Lung (tissue), 12 donors: ENCODE measurements around the gene STAB2. TPM values are rescaled to one million over a fixed set of nuclear protein-coding genes. Genes with fewer than 3 reads are reported as not detected.

Experiments
- ATAC-seq: fragments of 200-7000 bp; cut with Tn5 transposase; one replicate; pipeline ENCODE4 v1.9.1; 2020; ENCODE audit warnings: moderate number of reproducible peaks; ENCODE audit not compliant: insufficient read depth, low FRiP score
- DNase-seq, 3 donors: peaks; one replicate each; pipeline ENCODE4 v3.0.0-alpha.2; 2013 to 2017
- H3K27ac ChIP-seq, 2 donors: one replicate each; pipeline ENCODE4 v1.5.1; 2013; ENCODE audit warnings: mild to moderate bottlenecking in 2 of 2, moderate library complexity in 2 of 2, control low read depth in 1 of 2, inconsistent platforms in 1 of 2, low read depth in 1 of 2, low read length in 1 of 2
- H3K27me3 ChIP-seq, 3 donors: one replicate each; pipeline ENCODE4 v1.5.1; 2013; ENCODE audit warnings: low read length in 2 of 3; ENCODE audit not compliant: control insufficient read depth in 3 of 3, insufficient read depth in 3 of 3
- H3K36me3 ChIP-seq, 4 donors: one replicate each; pipeline ENCODE4 v1.5.1; 2013; ENCODE audit warnings: low read length in 4 of 4, mild to moderate bottlenecking in 1 of 4, moderate library complexity in 1 of 4; ENCODE audit not compliant: control insufficient read depth in 4 of 4, insufficient read depth in 4 of 4
- H3K4me1 ChIP-seq, 5 donors: one replicate each; pipeline ENCODE4 v1.5.1; 2013; ENCODE audit warnings: low read length in 5 of 5, mild to moderate bottlenecking in 2 of 5, moderate library complexity in 1 of 5; ENCODE audit not compliant: control insufficient read depth in 5 of 5, insufficient read depth in 5 of 5
- H3K4me3 ChIP-seq: one replicate; pipeline ENCODE4 v1.5.1; 2013; ENCODE audit warnings: mild to moderate bottlenecking, control low read depth, moderate library complexity
- H3K9ac ChIP-seq, 2 donors: one replicate each; pipeline ENCODE4 v1.5.1; 2013; ENCODE audit warnings: low read length in 2 of 2, control low read depth in 1 of 2; ENCODE audit not compliant: insufficient read depth in 1 of 2
- H3K9me3 ChIP-seq, 4 donors: one replicate each; pipeline ENCODE4 v1.5.1; 2013; ENCODE audit warnings: low read length in 3 of 4, mild to moderate bottlenecking in 1 of 4, moderate library complexity in 1 of 4; ENCODE audit not compliant: control insufficient read depth in 4 of 4, insufficient read depth in 3 of 4
- CTCF ChIP-seq: IDR thresholded peaks from 2 replicates; pipeline ENCODE4 v1.5.1; 2012; ENCODE audit warnings: mild to moderate bottlenecking; ENCODE audit errors: control extremely low read depth, extremely low read depth
- WGBS, 2 donors: extraction: QIAGEN DNeasy Blood & Tissue Kit; methylation state at CpG; one replicate each; pipeline ENCODE4 v1.1.7; 2013; 5-methylcytosine and 5-hydroxymethylcytosine counted together
- polyA plus RNA-seq, 2 donors: library from polyadenylated mRNA; stranded (reverse); fragments of 200-250 nt; gene quantifications; one replicate each; pipeline ENCODE4 v1.2.1, GENCODE V29; 2013
- total RNA-seq, 2 donors: library from RNA; depleted of rRNA in 1 of 2; stranded (reverse); fragments of >200 nt in 1 of 2; gene quantifications; one replicate each; pipeline ENCODE4 v1.2.1, GENCODE V29; 2014 to 2021
- donor health status: control.
- donor health status: control.
- donor health status: Bipolar disorder and iron deficiency.
- donor health status: healthy.
- donor health status: DM: yes; HTN: yes; CAD: no.

STAB2 gene
- total and polyA plus RNA-seq, 4 donors = 0.06 to 10.0 (median 0.43) TPM

- 55 to 73% methylated on average over 3 of the region's 3 CpGs for WGBS, 2 donors
- H3K27ac ChIP-seq = no peak overlapping the region
- no peak overlapping the region for H3K4me3 ChIP-seq
- no peak for ATAC-seq
- no peaks in the 10 kb centered on the region for H3K36me3 ChIP-seq
- no peak for DNase-seq
- TF ChIP-seq CTCF = no peak
- peaks cover 0 to 2% (median 0%) of the 10 kb centered on the region in 4 donors for H3K9me3 ChIP-seq
- no peak overlapping the region for H3K9ac ChIP-seq
- H3K4me1 ChIP-seq = peaks cover 0 to 8% (median 0%) of the 10 kb centered on the region in 5 donors
- H3K27me3 ChIP-seq = no peaks in the 10 kb centered on the region
Measured at GRCh38 chr12:103691063-103691462, 104.0 kb downstream of the STAB2 start.

- Histone ChIP-seq H3K27me3 (no peaks in the 10 kb centered on the region), H3K4me1 (no peaks in the 10 kb centered on the region), H3K4me3 (no peak overlapping the region), H3K9me3 (peaks cover 0 to 2% (median 0%) of the 10 kb centered on the region in 4 donors), H3K27ac (no peak overlapping the region), H3K36me3 (no peaks in the 10 kb centered on the region), H3K9ac (no peak overlapping the region)
- DNase-seq (no peak), ATAC-seq (no peak)
- no peak for TF ChIP-seq CTCF
- WGBS, 2 donors = 76 to 90% methylated on average over 5 of the region's 5 CpGs
Measured at GRCh38 chr12:103696101-103696500, 109.0 kb downstream of the STAB2 start.

GRCh38 chr12:103697971-103698751 lies 111.1 kb downstream of the STAB2 start:
- WGBS, 2 donors = 55 to 72% methylated on average over 9 of the region's 9 CpGs
- H3K27me3 ChIP-seq = no peaks in the 10 kb centered on the region
- no peak for DNase-seq
- no peaks in the 10 kb centered on the region for H3K4me1 ChIP-seq
- TF ChIP-seq CTCF = no peak
- H3K9ac ChIP-seq = no peak overlapping the region
- ATAC-seq = no peak
- H3K4me3 ChIP-seq = no peak overlapping the region
- no peak overlapping the region for H3K27ac ChIP-seq
- no peaks in the 10 kb centered on the region for H3K36me3 ChIP-seq
- peaks cover 0 to 2% (median 0%) of the 10 kb centered on the region in 4 donors for H3K9me3 ChIP-seq
